Activated CD8-positive, alpha-beta memory T cell treated with anti-CD3 and anti-CD28 coated beads, Interleukin-2, amount 50 U/mL, for 1 hour (primary cell): ENCODE results near the gene NODAL.

Source experiments
- DNase-seq: peaks from one replicate; pipeline ENCODE4 v3.0.0-alpha.2; 2020; ENCODE audit errors: extremely low read depth

Gene NODAL

GRCh38 chr10:70462349-70462984 lies 21.0 kb upstream of the NODAL start:
- no peak for DNase-seq

GRCh38 chr10:70461397-70462348 lies 20.2 kb upstream of the NODAL start:
- no peak for DNase-seq

GRCh38 chr10:70459774-70460490 lies 18.5 kb upstream of the NODAL start:
- DNase-seq: no peak

- no peak for DNase-seq
Measured at GRCh38 chr10:70459061-70459773, 17.7 kb upstream of the NODAL start.

GRCh38 chr10:70458329-70459060 lies 17.0 kb upstream of the NODAL start:
- no peak for DNase-seq

- DNase-seq: no peak
Measured at GRCh38 chr10:70457759-70458305, 16.4 kb upstream of the NODAL start.

GRCh38 chr10:70456164-70456563 lies 14.7 kb upstream of the NODAL start:
- DNase-seq: no peak

- DNase-seq: no peak
Measured at GRCh38 chr10:70455213-70455630, 13.7 kb upstream of the NODAL start.

- DNase-seq: no peak
Measured at GRCh38 chr10:70448236-70448635, 6.8 kb upstream of the NODAL start.

- DNase-seq: no peak
Measured at GRCh38 chr10:70445718-70446657, 4.5 kb upstream of the NODAL start.

GRCh38 chr10:70444744-70445143 lies 3.3 kb upstream of the NODAL start:
- DNase-seq: no peak

GRCh38 chr10:70442332-70442988 lies 979 bp upstream of the NODAL start:
- no peak for DNase-seq

- no peak for DNase-seq
Measured at GRCh38 chr10:70441895-70442309, 421 bp upstream of the NODAL start.

GRCh38 chr10:70440296-70441160 lies 953 bp downstream of the NODAL start:
- no peak for DNase-seq

GRCh38 chr10:70437721-70438120 lies 3.8 kb downstream of the NODAL start:
- DNase-seq: no peak

GRCh38 chr10:70435241-70436085 lies 6.0 kb downstream of the NODAL start:
- no peak for DNase-seq
